Measurements from ENCODE around the gene TPPP.

The TPPP gene

DNA sequence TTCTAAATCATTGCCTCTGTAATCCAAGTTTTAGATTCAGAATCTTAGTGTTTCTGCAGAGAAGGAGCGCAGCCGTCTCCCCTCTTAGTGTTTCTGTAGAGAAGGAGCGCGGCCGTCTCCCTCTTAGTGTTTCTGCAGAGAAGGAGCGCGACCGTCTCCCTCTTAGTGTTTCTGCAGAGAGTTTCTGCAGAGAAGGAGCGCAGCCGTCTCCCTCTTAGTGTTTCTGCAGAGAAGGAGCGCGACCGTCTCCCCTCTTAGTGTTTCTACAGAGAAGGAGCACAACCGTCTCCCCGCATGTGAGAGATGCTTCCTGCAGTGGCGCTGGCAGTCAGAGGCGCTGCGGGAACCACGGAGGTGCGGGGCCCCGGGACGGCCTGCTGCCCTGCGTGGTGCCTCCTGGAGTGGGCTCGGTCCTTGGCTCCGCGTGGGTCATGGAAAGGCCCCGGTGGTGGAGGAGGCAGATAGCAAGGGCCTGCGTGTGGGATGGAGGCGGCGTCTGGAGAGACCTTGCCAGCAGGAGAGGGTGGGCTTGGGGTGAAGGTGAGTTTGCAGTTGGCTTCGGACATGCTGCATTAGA, 70.1 kb downstream of the TPPP start:
- no peak for DNase-seq

DNA sequence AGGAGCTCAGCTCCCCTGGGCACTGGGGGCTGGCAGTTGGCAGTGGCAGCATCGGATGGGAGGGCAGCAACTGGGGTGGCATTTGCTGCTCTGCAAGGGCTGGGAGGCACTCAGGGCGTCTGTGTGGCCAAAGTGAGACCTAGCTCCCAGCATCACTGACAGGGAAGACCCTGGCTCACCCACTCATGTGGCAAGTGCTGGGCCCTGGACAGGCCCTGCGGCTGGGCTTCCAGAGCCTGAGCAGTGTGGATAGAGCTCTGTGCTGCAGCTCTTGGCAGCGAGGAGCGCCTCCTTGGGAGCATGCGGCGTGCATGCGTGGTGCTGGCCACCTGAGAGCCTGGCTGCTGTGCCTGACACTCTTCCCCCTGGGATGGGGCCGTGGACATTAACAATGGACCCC, 70.8 kb downstream of the TPPP start:
- no peak for DNase-seq

DNA sequence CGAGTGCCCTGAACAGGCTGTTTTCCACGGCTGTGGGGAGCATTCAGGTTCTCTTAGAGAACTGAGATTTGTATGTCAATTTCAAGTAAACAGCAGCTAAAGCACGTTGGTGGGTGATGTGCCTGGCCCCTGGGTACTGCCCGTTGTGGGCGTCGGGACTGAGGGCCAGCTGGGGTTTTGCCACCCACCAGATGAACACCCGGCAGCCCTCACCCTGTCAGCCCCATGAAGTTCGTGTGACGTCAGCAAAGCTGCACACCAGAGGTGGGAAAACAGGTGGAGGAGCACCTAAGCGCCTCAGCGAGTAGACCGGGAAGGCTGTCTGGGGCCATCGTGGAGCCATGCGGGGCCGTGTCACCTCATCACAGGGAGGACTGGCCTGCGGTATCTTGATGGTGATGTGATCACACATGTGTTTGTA, 71.8 kb downstream of the TPPP start:
- no peak for DNase-seq

DNA sequence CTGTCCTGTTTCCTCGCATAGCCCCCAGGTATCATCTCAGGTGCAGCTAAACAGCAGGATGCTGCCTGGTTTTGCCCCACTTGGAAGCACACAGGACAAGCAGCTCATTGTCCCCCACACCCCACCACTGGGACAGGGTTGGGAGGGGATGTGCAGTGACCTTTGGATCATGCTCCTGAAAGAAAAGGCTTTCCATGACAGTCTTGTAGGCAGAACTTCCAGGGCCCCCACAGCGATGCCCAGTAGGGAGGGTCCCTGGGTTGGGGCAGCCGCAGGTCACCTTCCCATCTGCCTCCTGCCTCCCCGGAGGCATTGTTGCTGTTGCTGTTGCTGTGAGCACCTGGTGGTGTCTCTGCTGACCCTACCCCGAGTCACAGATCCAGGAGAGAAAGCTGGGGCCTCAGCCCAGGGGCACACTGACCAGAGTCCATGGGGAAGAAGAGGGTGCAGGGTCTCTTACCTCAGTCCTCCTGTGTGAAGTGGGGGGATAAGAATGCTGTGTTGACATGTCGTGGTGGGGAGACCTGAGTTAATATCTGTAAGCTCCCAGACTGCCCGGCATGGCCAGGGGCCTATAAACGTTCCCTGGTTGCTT, 72.5 kb downstream of the TPPP start:
- DNase-seq, result no peak

DNA sequence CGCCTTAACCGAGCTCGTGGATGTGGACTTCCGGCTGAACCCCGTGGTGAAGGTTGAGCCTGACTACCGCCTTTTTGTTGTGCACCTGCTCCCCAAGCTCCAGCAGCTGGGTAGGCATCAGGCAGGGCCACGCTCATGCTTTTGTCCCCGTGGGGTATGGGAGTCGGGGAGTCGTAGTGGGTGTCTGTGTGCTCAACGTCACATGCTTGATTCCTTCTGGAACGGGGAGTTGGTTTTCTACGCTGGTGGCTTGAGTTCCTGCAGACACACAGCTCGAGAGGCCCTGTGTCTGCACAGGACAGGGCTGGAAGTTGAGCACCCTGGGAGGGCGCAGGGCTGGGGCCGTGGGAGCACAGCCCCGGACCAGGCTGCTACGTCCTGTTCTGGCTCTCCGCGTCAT, 73.0 kb downstream of the TPPP start:
- DNase-seq, result no peak

DNA sequence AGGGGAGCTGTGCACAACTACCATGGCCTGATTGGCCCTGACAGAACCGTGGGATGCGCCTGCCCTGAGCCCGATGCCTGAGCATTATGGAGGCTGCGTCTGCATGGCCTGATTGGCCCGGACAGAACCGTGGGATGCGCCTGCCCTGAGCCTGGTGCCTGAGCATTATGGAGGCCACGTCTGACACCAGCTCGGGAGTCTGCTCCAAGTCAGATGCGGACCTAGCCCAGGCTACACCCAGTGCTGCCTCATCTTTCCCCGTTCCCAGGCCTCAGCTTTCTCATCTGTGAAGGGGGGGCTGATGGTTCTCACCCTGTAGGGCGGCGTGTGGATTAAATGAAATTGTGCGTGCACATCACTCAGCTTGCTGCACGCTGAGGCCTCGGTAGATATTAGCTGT, 73.7 kb downstream of the TPPP start:
- DNase-seq, result no peak

DNA sequence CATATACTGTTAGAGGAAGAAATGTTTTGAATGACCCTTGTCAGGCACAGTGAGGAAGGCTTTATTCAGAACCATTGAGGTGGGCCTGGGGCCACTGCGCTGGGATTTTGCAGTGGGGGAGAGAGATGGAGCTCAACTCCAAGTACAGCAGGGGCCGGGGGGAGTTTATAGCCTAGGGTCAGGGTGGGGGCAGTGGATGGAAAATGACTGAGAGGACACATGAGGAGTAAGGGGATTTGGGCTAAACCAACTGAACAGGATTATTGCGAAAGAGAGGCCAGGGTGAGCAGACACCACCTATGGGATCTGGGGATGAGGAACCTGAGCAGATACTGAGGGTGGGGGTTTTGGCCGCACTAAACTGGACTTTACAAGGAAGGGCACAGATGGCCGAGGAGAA, 74.7 kb downstream of the TPPP start:
- no peak for DNase-seq

DNA sequence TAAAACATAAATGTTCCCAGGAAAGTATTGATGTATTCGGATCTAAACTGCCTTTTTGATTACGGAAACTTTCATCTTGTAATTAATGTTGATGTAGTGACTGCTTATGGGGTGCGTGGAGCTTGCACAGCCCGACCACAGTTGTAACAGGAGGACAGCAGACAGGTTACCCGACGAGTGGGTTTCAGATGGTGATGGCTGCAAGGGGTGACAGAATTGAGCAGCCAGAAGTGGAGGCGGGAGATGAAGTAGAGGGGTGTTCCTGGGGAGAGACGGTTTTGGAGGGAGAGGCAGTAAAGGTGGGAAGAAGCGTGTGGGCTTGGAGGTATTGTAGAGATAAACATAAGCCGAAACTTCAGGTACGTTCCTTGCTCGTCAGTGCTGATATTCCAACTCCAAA, 75.3 kb downstream of the TPPP start:
- no peak for DNase-seq

DNA sequence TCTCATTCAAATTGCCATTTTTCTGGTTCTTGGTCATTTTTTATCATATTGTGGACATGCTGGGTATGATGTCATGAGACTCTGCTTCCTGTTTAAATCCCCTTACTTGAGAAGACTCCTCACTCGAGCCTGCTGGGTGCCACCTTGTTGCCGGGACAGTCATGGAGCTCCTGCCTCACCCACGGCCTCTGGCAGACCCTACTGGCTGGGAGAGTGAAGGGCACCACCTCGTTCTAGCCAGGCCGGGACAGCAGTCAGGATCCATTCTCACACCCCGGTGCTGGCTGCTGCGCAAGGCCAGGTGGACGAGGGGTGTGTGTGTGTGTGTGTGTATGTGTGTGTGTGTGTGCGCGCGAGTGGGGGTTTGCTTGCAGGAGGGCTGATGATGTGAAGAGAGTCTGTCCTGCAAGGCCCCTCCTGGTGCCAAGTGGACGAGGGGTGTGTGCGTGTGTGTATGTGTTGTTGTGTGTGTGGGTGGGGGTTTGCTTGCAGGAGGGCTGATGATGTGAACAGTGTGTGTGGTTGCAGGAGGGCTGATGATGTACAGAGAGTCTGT, 76.6 kb downstream of the TPPP start:
- DNase-seq, result no peak

DNA sequence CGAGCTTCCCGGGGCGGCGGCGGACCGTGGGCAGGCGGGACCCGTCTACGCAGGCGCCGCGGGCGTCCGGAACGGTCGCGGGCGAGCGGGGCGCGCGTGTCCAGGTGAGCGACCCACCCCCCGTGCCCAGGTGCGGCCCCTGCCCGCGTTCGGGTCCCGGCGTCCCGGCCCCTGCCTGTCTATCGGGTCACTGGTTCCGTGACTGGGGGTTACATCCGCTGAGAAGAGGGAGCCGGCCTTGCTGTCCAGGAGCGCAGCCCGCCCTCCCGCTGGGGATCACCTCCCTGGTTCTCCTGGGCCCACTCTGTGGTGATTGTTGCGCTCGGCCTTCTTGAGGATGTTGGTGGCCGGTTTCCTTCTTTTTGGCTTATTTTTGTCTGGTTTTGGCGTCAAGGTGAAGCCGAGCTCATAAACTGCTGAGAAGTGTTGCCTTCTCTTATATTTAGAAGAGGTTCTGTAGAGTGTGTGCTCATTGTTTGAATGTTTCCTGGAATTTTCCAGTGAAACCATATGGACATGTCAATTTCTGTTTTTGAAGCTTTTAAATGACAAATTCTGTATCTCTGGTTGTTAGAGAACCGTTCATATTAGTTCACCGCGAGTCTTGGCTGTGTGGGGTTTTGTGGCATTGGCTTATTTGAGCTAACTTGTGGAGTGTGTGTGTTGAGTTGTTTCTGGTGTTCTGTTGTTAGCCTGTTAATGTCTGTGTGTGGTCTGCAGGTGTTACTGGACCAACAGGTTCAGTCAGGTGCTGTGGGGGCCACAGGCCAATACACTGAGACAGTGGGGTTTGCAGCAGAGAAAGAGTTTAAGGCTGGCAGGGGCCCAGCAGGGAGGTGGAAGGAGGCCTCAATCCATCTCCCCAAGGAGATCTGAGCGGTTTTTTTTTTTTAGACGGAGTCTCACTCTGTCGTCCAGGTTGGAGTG, 80.4 kb downstream of the TPPP start:
- DNase-seq, result no peak

DNA sequence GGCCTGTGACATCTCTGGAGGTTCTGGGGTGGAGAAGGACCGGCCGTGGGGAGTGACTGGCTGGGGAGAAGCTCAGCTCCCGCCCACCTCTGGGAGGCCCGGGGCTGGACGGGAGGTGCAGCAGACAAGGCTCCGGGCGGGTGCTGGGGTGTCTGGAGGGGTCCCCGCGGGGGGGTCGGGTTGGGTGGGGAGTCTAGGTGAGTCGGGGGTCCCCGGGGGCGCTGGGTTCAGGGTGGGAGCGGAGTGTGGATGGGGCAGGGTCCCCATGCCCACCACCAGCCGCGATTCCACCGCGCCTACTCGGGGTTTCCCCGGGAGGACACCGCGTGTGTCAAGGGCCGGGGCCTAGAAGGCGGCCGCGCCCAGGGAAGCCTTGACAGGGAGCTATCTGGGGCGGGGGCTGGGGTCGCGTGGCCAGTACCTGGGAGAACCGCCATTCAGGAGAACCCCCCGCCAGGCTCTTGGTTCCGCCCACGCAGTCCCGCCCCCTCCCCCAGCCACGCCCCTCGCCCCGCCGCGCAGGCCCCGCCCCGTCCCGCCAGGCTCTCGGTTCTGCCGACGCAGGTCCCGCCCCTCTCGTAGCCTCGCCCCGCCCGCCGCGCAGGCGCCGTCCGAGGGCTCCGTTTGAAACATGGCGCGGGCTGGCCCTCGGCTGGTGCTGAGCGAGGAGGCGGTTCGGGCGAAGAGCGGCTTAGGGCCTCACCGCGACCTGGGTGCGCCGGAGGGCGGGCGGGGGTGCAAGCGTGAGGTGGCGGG, 81.2 kb downstream of the TPPP start, which contains the start of gene CEP72:
TSS of gene CEP72 (plus strand) at position 610 of the 756 bp plus-strand sequence. CDS start at position 632, 22 bp downstream.
- DNase-seq, result peak; percentile 82

DNA sequence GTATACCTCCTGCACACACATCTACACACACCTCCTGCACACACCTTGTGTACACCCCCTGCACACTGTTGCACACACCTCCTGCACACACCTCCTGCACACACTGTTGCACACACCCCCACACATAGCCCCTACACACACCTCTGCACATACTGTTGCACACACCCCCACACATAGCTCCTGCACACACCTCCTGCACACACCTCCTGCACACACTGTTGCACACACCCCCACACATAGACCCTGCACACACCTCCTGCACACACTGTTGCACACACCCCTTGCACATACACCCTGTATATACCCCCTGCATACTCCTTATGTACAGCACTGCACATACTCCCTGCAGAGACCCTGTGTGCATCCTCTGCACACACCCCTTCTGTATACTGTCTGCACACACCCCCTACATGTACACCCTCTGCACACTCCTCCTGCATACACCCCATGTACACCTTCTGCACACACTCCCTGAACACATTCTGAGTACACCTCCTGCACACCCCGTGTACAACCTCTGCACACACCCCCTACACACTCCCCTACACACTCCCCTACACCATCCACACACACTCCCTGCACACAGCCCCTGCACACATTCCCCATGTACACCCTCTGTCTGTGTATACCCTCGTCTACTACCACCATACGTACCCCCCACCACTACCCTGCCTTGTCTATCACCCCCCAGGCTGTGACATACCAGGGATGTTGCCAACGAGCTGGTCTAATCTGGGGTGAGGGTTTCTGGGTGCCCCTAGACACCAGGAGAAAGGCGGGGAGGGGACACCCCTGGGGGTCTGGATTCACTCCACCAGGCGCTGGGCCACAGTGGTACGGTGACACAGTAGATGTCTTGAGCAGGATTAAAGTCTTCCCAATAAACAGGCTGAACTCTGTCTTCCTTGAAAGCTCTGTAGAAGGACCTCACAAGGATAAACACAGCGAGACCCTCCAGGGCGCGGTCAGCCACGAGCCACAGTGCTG, 82.1 kb downstream of the TPPP start:
- DNase-seq, result no peak

DNA sequence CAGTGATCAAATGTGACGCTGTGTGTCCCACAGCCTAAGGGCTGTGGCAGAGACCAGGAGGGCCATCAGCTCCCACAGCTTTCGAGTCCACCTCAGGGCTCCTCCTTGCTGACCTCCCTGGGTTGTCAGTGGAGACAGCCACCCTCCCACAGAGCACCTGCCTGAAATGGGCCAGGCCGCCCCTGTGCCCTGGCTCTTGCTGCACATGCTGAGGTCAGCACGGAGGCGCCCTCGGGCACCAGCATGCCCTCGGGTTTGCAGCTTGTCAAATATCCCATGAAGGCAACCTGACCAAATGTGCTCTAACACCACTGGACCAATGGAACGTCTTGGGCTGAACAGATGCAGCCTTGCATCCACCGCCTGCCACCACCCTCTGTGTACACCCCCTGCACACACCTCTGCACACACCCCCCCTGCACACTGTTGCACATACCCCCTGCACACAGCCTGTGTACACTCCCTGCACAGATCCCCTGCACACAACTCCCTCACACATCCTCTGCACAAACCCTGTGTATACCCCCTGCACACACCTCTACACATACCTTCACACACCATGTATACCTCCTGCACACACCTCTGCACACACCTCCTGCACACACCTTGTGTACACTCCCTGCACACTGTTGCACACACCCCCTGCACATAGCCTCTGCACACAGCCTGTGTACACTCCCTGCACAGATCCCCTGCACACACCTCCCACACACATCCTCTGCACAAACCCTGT, 83.0 kb downstream of the TPPP start:
- DNase-seq, result no peak
